Brain microvascular endothelial cell (primary cell): ENCODE results near the gene SLC35F3.

Experiments
- DNase-seq: peaks from one replicate; pipeline ENCODE4 v3.0.0-alpha.2; 2020
- H3K27ac ChIP-seq: fragments of 250-450 bp; sonication (Bioruptor Pico); 2 replicates; pipeline ENCODE4 v1.5.1; 2020; ENCODE audit warnings: mild to moderate bottlenecking, moderate library complexity
- H3K27me3 ChIP-seq: fragments of 250-450 bp; sonication (Bioruptor Pico); replicated peaks from 2 replicates; pipeline ENCODE4 v1.5.1; 2020; ENCODE audit warnings: mild to moderate bottlenecking
- H3K36me3 ChIP-seq: fragments of 250-450 bp; sonication (Bioruptor Pico); replicated peaks from 2 replicates; pipeline ENCODE4 v1.5.1; 2020; ENCODE audit warnings: mild to moderate bottlenecking
- H3K4me3 ChIP-seq: 2 replicates; pipeline ENCODE4 v1.5.1; 2011; ENCODE audit warnings: low read depth, mild to moderate bottlenecking, control low read depth, low read length, moderate library complexity
- CTCF ChIP-seq: IDR thresholded peaks from 2 replicates; pipeline ENCODE4 v1.5.1; 2011; ENCODE audit warnings: low read depth, mild to moderate bottlenecking, moderate library complexity, low read length, control low read depth, inconsistent platforms; ENCODE audit errors: missing control alignments
- in situ Hi-C: cut with HindIII; loops from 2 replicates; pipeline ENCODE4 v1.10.0; 2017; ENCODE audit warnings: low sequenced_read_pairs, low pct_ligation_motif_present

The SLC35F3 gene

GRCh38 chr1:234214911-234215892 is 310.7 kb downstream of the SLC35F3 start:
- Histone ChIP-seq H3K27ac (no peak overlapping the region), H3K27me3 (peaks cover 23% of the 10 kb centered on the region), H3K36me3 (no peaks in the 10 kb centered on the region), H3K4me3 (no peak overlapping the region)
- in situ Hi-C loops = no loop called here
- TF ChIP-seq CTCF = no peak
- no peak for DNase-seq

- in situ Hi-C loops = no loop called here
- no peak for DNase-seq
- Histone ChIP-seq H3K4me3 (no peak overlapping the region), H3K27me3 (peaks cover 23% of the 10 kb centered on the region), H3K36me3 (no peaks in the 10 kb centered on the region), H3K27ac (no peak overlapping the region)
- TF ChIP-seq CTCF = no peak
Measured at GRCh38 chr1:234216116-234216703, 311.7 kb downstream of the SLC35F3 start.

- DNase-seq = no peak
- in situ Hi-C loops = no loop called here
- peaks cover 23% of the 10 kb centered on the region for H3K27me3 ChIP-seq
- no peaks in the 10 kb centered on the region for H3K36me3 ChIP-seq
- no peak for TF ChIP-seq CTCF
- H3K4me3 ChIP-seq = no peak overlapping the region
- H3K27ac ChIP-seq = no peak overlapping the region
Measured at GRCh38 chr1:234217316-234217840, 312.9 kb downstream of the SLC35F3 start.

- no peak overlapping the region for H3K27ac ChIP-seq
- H3K36me3 ChIP-seq = no peaks in the 10 kb centered on the region
- H3K27me3 ChIP-seq = peaks cover 21% of the 10 kb centered on the region
- H3K4me3 ChIP-seq = no peak overlapping the region
- DNase-seq = no peak
- no peak for TF ChIP-seq CTCF
- in situ Hi-C loops = no loop called here
Measured at GRCh38 chr1:234218078-234218477, 313.6 kb downstream of the SLC35F3 start.

GRCh38 chr1:234219711-234220110 is 315.2 kb downstream of the SLC35F3 start:
- Histone ChIP-seq H3K4me3 (no peak overlapping the region), H3K36me3 (no peaks in the 10 kb centered on the region), H3K27me3 (peaks cover 6% of the 10 kb centered on the region), H3K27ac (no peak overlapping the region)
- no peak for DNase-seq
- in situ Hi-C loops = no loop called here
- TF ChIP-seq CTCF = no peak
